Transverse colon (tissue), 4 donors: ENCODE measurements around the gene CARD10. TPM values are rescaled to one million over a fixed set of nuclear protein-coding genes. Genes with fewer than 3 reads are reported as not detected.

Source experiments
- DNase-seq: peaks from one replicate; pipeline ENCODE4 v3.0.0-alpha.2; 2019
- H3K27ac ChIP-seq, 4 donors: fragments of 200-600 bp; sonication (generic); 2 replicates each; pipeline ENCODE4 v1.5.1; 2016 to 2018; ENCODE audit warnings: inconsistent platforms in 4 of 4
- H3K27me3 ChIP-seq: fragments of 200-600 bp; sonication (generic); 2 replicates; pipeline ENCODE4 v1.5.1; 2017; ENCODE audit warnings: inconsistent platforms
- H3K36me3 ChIP-seq, 4 donors: fragments of 200-600 bp; sonication (generic); 2 replicates each; pipeline ENCODE4 v1.5.1; 2017 to 2019; ENCODE audit warnings: inconsistent platforms in 4 of 4
- H3K4me1 ChIP-seq, 4 donors: fragments of 200-600 bp; sonication (generic); 2 replicates each; pipeline ENCODE4 v1.5.1; 2017 to 2020; ENCODE audit warnings: inconsistent platforms in 4 of 4
- H3K4me3 ChIP-seq, 4 donors: fragments of 200-600 bp; sonication (generic); 1 replicate in 1 of 4; 2 replicates in 3 of 4; pipeline versions ENCODE4 v1.5.1 to v1.6.1; 2017 to 2019; ENCODE audit warnings: inconsistent platforms in 4 of 4
- H3K9me3 ChIP-seq, 2 donors: fragments of 200-600 bp; sonication (generic); 2 replicates each; pipeline ENCODE4 v1.5.1; 2017 to 2019; ENCODE audit warnings: inconsistent platforms in 2 of 2
- CTCF ChIP-seq, 5 experiments: fragments of 200-600 bp in 3 of 5; fragments of 450-650 bp in 2 of 5; sonication (generic) in 3 of 5; IDR thresholded peaks; 1 replicate in 2 of 5; 2 replicates in 3 of 5; pipeline ENCODE4 v1.5.1; 2016 to 2017; ENCODE audit warnings: antibody characterized with exemption in 5 of 5, inconsistent platforms in 3 of 5, mild to moderate bottlenecking in 2 of 5, moderate library complexity in 1 of 5
- EP300 ChIP-seq: sonication (generic); formaldehyde crosslinking; IDR thresholded peaks from one replicate; pipeline ENCODE4 v1.6.1; 2017; ENCODE audit warnings: antibody characterized with exemption, low read depth
- POLR2A ChIP-seq: fragments of 450-650 bp; IDR thresholded peaks from one replicate; pipeline ENCODE4 v1.6.1; 2016; ENCODE audit warnings: antibody characterized with exemption, mild to moderate bottlenecking, moderate library complexity
- POLR2AphosphoS5 ChIP-seq, 3 donors: sonication (generic); formaldehyde crosslinking; IDR thresholded peaks; one replicate each; pipeline ENCODE4 v1.6.1; 2016; ENCODE audit warnings: antibody characterized with exemption in 3 of 3
- WGBS, 2 donors: methylation state at CpG; one replicate each; pipeline ENCODE4 v1.1.5; 2018; ENCODE audit warnings: low coverage in 1 of 2; 5-methylcytosine and 5-hydroxymethylcytosine counted together
- in situ Hi-C, 4 donors: fragments of 200-750 bp; cut with MboI; loops; one replicate each; pipeline versions ENCODE4 v1.15.0 to v1.15.1; 2017; ENCODE audit warnings: low sequenced_read_pairs in 3 of 4, low pct_ligation_motif_present in 1 of 4, low pct_unique_long_range_greater_than_20kb in 1 of 4
- intact Hi-C: fragments of 100-400 bp; cut with DNase I; formaldehyde crosslinking; loops from one replicate; pipeline ENCODE4 v1.15.1; 2023; ENCODE audit warnings: low total_unique reads
- total RNA-seq, 4 donors: library from RNA; depleted of rRNA; stranded (reverse); fragments of >200 nt; gene quantifications; one replicate each; pipeline ENCODE4 v1.1.0, GENCODE V29; 2016

Gene CARD10
- total RNA-seq, 4 donors from 2014 or later: 46.3 to 166 (median 60.9) TPM

GRCh38 chr22:37566329-37566837 lies 47.2 kb upstream of the CARD10 start:
- in situ Hi-C loops: no loop called here
- no peaks in the 10 kb centered on the region for H3K9me3 ChIP-seq
- no peak overlapping the region for H3K4me3 ChIP-seq
- TF ChIP-seq POLR2AphosphoS5 (IDR thresholded peaks at IDR 0.05): no peak
- TF ChIP-seq CTCF (IDR thresholded peaks at IDR 0.05): no peak
- no peak for TF ChIP-seq EP300
- TF ChIP-seq POLR2A: no peak
- DNase-seq: peak; percentile 44
- 72% methylated on average over 23 of the region's 28 CpGs; no CpG with 5 or more reads in 1 of the 2 donors for WGBS, 2 donors
- H3K4me1 ChIP-seq: peaks cover 59 to 89% (median 86%) of the 10 kb centered on the region in 4 donors
- H3K27ac ChIP-seq: peak overlapping the region; percentile 51 to 99 (median 68)
- intact Hi-C loops: loop anchor here (2.0 kb wide), 1 partner anchor 22 kb away; no protein-coding TSS in a partner anchor
- no peaks in the 10 kb centered on the region for H3K36me3 ChIP-seq
- H3K27me3 ChIP-seq: no peaks in the 10 kb centered on the region

- intact Hi-C loops (loop anchor here (2.0 kb wide), 1 partner anchor 21 kb away; no protein-coding TSS in a partner anchor), in situ Hi-C loops (no loop called here)
- Histone ChIP-seq H3K27me3 (no peaks in the 10 kb centered on the region), H3K4me1 (peaks cover 55 to 91% (median 82%) of the 10 kb centered on the region in 4 donors), H3K36me3 (no peaks in the 10 kb centered on the region), H3K27ac (peak overlapping the region; percentile 12 to 99 (median 48)), H3K4me3 (no peak overlapping the region), H3K9me3 (no peaks in the 10 kb centered on the region)
- 62% methylated on average over 15 of the region's 17 CpGs; no CpG with 5 or more reads in 1 of the 2 donors for WGBS, 2 donors
- no peak for TF ChIP-seq POLR2A
- TF ChIP-seq EP300: no peak
- no peak for TF ChIP-seq CTCF (IDR thresholded peaks at IDR 0.05)
- TF ChIP-seq POLR2AphosphoS5 (IDR thresholded peaks at IDR 0.05): no peak
- DNase-seq: no peak
Measured at GRCh38 chr22:37565830-37566229, 46.6 kb upstream of the CARD10 start.

GRCh38 chr22:37564111-37564711 lies 45.0 kb upstream of the CARD10 start:
- no peaks in the 10 kb centered on the region for H3K36me3 ChIP-seq
- H3K27ac ChIP-seq: peak overlapping the region; percentile 97 to 99 (median 99)
- H3K9me3 ChIP-seq: no peaks in the 10 kb centered on the region
- H3K4me3 ChIP-seq: no peak overlapping the region
- in situ Hi-C loops: no loop called here
- H3K27me3 ChIP-seq: no peaks in the 10 kb centered on the region
- TF ChIP-seq POLR2AphosphoS5 (IDR thresholded peaks at IDR 0.05) (no peak), EP300 (no peak)
- intact Hi-C loops: no loop called here
- no peak for DNase-seq
- WGBS, 2 donors: 46 to 73% methylated on average over 3 to 7 of the region's 7 CpGs
- H3K4me1 ChIP-seq: peaks cover 50 to 84% (median 74%) of the 10 kb centered on the region in 4 donors

GRCh38 chr22:37563153-37564081 lies 44.2 kb upstream of the CARD10 start:
- 37 to 38% methylated on average over 2 to 14 of the region's 14 CpGs for WGBS, 2 donors
- in situ Hi-C loops (no loop called here), intact Hi-C loops (no loop called here)
- no peaks in the 10 kb centered on the region for H3K27me3 ChIP-seq
- H3K36me3 ChIP-seq: no peaks in the 10 kb centered on the region
- no peak overlapping the region for H3K4me3 ChIP-seq
- peak; percentile 77 for DNase-seq
- TF ChIP-seq POLR2A (no peak), CTCF (IDR thresholded peaks at IDR 0.05) (no peak), POLR2AphosphoS5 (IDR thresholded peaks at IDR 0.05) (peak in 2 of 3 donors; percentile 32 to 50)
- peaks cover 44 to 76% (median 66%) of the 10 kb centered on the region in 4 donors for H3K4me1 ChIP-seq
- H3K9me3 ChIP-seq: no peaks in the 10 kb centered on the region
- H3K27ac ChIP-seq: peak overlapping the region; percentile 97 to 99 (median 99)
